ENCODE data around the gene NRTN. TPM values are rescaled to one million over a fixed set of nuclear protein-coding genes. Genes with fewer than 3 reads are reported as not detected.
A peak's percentile ranks its signal among the peaks of the same experiment; 100 is the strongest.

The NRTN gene
- total and polyA plus RNA-seq, 2 of the 13 experiments (the other 11 are each of a cell fraction or from before 2014, with no cell fraction given), result 4.1 to 5.3 TPM

DNA sequence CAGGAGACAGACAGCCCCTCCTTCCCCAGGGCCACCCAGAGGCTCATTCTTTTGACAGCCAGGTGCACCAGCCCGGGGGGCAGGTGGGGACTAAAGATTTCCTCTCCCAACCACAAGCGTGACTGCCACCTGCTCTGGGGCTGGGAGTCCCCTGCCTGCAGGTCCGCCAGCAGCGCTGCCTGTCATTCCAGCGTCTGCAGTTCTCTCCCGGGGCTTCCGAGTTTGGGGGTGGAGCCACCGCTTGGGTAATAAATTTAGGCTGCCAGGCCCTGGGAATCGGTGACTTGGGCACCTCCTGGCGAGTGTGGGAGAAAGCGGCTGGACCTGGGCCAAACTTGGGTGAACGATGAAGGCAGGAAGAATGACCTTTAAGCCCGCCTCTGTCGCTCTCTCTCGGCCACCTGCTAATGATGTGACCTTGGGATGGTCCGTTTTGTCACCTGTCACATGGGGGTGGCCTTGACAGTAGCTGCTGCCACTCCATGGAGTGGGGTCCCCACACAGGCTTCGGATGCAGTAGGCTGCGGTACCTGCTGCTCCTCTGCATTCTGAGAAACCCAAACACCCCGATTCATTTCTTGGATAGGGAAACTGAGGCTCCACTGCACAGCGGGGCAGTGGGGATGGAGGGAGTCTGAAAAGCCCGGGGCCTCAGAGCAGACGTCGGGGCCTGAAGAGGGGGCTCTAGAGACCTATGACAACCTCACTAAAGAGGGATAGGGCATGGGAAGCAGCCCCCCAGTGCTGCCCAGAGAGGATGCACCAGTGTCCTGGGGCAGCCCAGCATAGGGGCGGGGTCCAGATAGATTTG is 21.9 kb downstream of the NRTN start (continued):
- TF ChIP-seq, protein P1, sequence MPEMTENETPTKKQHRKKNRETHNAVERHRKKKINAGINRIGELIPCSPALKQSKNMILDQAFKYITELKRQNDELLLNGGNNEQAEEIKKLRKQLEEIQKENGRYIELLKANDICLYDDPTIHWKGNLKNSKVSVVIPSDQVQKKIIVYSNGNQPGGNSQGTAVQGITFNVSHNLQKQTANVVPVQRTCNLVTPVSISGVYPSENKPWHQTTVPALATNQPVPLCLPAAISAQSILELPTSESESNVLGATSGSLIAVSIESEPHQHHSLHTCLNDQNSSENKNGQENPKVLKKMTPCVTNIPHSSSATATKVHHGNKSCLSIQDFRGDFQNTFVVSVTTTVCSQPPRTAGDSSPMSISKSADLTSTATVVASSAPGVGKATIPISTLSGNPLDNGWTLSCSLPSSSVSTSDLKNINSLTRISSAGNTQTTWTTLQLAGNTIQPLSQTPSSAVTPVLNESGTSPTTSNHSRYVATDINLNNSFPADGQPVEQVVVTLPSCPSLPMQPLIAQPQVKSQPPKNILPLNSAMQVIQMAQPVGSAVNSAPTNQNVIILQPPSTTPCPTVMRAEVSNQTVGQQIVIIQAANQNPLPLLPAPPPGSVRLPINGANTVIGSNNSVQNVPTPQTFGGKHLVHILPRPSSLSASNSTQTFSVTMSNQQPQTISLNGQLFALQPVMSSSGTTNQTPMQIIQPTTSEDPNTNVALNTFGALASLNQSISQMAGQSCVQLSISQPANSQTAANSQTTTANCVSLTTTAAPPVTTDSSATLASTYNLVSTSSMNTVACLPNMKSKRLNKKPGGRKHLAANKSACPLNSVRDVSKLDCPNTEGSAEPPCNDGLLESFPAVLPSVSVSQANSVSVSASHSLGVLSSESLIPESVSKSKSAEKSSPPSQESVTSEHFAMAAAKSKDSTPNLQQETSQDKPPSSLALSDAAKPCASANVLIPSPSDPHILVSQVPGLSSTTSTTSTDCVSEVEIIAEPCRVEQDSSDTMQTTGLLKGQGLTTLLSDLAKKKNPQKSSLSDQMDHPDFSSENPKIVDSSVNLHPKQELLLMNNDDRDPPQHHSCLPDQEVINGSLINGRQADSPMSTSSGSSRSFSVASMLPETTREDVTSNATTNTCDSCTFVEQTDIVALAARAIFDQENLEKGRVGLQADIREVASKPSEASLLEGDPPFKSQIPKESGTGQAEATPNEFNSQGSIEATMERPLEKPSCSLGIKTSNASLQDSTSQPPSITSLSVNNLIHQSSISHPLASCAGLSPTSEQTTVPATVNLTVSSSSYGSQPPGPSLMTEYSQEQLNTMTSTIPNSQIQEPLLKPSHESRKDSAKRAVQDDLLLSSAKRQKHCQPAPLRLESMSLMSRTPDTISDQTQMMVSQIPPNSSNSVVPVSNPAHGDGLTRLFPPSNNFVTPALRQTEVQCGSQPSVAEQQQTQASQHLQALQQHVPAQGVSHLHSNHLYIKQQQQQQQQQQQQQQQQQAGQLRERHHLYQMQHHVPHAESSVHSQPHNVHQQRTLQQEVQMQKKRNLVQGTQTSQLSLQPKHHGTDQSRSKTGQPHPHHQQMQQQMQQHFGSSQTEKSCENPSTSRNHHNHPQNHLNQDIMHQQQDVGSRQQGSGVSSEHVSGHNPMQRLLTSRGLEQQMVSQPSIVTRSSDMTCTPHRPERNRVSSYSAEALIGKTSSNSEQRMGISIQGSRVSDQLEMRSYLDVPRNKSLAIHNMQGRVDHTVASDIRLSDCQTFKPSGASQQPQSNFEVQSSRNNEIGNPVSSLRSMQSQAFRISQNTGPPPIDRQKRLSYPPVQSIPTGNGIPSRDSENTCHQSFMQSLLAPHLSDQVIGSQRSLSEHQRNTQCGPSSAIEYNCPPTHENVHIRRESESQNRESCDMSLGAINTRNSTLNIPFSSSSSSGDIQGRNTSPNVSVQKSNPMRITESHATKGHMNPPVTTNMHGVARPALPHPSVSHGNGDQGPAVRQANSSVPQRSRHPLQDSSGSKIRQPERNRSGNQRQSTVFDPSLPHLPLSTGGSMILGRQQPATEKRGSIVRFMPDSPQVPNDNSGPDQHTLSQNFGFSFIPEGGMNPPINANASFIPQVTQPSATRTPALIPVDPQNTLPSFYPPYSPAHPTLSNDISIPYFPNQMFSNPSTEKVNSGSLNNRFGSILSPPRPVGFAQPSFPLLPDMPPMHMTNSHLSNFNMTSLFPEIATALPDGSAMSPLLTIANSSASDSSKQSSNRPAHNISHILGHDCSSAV (CRISPR knock-in tag; IDR thresholded peaks at IDR 0.05; ENCODE audit: borderline replicate concordance), result no peak
- TF ChIP-seq HNRNPH1 (optimal IDR thresholded peaks at IDR 0.05; ENCODE audit: low read depth, low read length), result no peak
- TF ChIP-seq MYNN (CRISPR knock-in tag; IDR thresholded peaks at IDR 0.05; ENCODE audit: low read depth), result no peak
- no peak; the same call in 1 of the 2 replicates for TF ChIP-seq ZNF143 (CRISPR knock-in tag; IDR thresholded peaks at IDR 0.05)
- TF ChIP-seq, protein P2, sequence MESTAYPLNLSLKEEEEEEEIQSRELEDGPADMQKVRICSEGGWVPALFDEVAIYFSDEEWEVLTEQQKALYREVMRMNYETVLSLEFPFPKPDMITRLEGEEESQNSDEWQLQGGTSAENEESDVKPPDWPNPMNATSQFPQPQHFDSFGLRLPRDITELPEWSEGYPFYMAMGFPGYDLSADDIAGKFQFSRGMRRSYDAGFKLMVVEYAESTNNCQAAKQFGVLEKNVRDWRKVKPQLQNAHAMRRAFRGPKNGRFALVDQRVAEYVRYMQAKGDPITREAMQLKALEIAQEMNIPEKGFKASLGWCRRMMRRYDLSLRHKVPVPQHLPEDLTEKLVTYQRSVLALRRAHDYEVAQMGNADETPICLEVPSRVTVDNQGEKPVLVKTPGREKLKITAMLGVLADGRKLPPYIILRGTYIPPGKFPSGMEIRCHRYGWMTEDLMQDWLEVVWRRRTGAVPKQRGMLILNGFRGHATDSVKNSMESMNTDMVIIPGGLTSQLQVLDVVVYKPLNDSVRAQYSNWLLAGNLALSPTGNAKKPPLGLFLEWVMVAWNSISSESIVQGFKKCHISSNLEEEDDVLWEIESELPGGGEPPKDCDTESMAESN (CRISPR knock-in tag; conservative IDR thresholded peaks at IDR 0.05), result peak; percentile 35
- TF ChIP-seq HOXA7 (CRISPR knock-in tag; IDR thresholded peaks at IDR 0.05), result no peak
- TF ChIP-seq, protein P3, sequence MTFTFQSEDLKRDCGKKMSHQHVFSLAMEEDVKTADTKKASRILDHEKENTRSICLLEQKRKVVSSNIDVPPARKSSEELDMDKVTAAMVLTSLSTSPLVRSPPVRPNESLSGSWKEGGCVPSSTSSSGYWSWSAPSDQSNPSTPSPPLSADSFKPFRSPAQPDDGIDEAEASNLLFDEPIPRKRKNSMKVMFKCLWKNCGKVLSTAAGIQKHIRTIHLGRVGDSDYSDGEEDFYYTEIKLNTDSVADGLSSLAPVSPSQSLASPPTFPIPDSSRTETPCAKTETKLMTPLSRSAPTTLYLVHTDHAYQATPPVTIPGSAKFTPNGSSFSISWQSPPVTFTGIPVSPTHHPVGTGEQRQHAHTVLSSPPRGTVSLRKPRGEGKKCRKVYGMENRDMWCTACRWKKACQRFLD (CRISPR knock-in tag; IDR thresholded peaks at IDR 0.05; ENCODE audit: borderline replicate concordance), result no peak
